T-helper 1 cell (primary cell): ENCODE results near the gene ZNF160.
"Not testable (repeated sequence)": the region's sequence is repeated elsewhere in the genome, so short reads cannot be mapped to it uniquely, and the experiment has no call there.

Experiments used
- DNase-seq, 5 donors: peaks; one replicate each; pipeline ENCODE4 v3.0.0-alpha.2; 2012 to 2020
- total RNA-seq, 4 donors: gene quantifications; one replicate each; lab custom pipeline; 2026; lab: John Stamatoyannopoulos, UW

ZNF160 gene
- total RNA-seq: 26.6 to 83.2 (median 64.7) reads per million in 4 donors

DNA sequence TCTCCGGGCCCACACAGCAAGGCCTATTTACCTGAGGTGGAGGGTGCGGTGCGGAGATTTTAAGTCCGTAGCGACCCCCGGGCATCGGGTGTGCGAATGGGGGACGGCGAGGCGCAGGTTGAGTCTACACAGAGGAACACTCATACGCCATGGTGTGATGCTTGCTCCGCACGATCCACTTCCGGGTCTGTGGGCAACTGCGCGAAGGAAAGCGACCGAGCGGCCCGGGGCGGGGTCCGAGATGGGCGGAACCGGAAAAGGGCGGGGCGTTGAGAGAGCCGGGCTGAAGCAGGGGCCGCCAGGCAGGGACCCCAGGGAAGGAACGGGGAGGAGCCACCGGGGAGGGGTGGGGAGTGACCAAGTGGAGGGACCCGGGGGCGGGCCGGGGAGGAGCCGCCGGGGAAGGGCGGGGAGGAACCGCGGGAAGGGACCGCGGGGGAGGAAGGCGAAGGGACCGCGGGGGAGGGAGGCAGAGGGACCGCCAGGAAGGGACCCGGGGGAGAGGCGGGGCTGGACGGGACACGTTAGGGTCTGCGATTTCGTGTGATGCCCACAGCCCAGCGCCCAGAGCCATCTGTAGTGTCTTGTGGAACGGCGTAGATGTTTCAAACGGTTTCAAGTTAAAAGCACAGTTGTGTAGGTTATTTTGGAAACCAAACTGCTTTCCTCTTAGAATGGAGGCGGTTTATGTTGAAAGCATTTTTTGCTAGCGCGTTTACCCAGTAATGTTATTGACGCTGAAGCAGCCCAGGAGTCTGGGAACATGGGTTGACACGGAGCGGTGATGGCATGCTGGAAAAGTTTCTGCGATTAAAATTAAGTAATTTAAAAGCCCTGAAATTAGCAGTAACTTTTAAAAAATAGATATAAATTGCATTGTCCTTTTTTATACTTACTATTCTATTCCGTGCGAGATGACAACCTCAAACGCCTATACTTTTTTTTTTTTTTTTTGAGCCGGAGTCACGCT is at the start of gene ZNF160:
ZNF160 (minus strand) TSS at position 189 of the 970 bp plus-strand sequence. CDS start 17,146 bp downstream, outside the sequence.
- DNase-seq: peak; percentile 96 to 98 (median 98)

DNA sequence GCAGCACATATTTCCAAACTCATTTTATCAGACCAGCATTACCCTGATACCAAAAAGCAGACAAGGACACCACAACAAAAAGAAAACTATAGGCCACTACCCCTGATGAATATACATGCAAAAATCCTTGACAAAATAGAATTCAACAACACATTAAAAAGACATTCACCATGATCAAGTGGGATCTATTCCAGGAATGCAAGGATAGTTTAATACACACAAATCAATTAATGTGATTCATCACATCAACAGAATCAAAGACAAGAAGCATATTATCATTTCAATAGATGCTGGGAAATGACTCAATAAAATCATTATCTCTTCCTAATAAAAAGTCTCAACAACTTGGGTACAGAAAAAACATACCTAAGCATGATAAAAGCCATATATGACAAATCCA is 44.4 kb upstream of the ZNF160 start:
- no peak for DNase-seq

DNA sequence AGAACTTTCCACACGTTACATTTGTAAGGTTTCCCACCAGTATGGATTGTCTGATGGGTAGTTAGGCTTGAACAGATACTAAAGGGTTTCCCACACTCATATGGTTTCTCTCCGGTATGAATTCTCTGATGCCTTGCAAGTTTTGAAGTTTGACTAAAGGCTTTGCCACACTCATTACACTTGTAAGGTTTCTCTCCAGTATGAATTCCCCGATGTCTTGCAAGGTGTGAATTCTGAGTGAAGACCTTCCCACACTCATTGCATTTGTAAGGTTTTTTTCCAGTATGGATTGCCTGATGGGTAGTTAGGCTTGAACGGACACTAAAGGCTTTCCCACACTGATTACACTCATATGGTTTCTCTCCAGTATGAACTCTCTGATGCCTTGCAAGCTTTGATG is 37.1 kb upstream of the ZNF160 start:
- DNase-seq: no peak

GRCh38 chr19:53136432-53136831 is 33.2 kb upstream of the ZNF160 start:
- DNase-seq: no peak

GRCh38 chr19:53132141-53132991 is 29.1 kb upstream of the ZNF160 start, which contains the start of gene ZNF415:
TSS of gene ZNF415 (minus strand) at chr19:53132910. CDS start at chr19:53122676, 10,234 bp downstream.
- DNase-seq: peak in 4 of 5 donors; percentile 8 to 23 (median 12)

GRCh38 chr19:53131727-53132126 is 28.5 kb upstream of the ZNF160 start:
- DNase-seq: no peak

DNA sequence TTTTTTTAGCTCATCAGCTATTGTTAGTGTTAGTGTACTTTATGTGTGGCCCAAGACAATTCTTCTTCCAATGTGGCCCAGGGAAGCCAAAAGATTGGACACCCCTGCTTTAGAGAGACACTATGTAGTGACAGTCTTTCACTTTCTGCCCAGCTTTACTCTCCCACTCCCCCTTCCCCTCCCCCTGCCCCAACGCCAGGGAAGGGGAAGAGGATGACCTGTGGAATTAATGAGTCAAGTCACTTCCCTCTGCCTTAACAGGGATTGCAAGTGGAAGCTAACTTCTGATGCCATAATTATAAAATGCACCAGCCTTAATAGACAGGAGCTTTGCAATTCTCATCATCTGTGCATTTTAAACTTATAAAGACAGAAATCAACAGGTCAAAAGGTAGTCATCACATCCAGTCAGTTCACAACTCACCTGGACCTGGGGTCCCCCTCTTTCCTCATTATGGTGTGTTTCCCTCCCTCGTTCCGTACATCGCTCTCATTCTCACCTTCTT is 27.9 kb upstream of the ZNF160 start:
- no peak for DNase-seq

- no peak for DNase-seq
These were observed 27.3 kb upstream of the ZNF160 start for GRCh38 chr19:53130506-53130905.

DNA sequence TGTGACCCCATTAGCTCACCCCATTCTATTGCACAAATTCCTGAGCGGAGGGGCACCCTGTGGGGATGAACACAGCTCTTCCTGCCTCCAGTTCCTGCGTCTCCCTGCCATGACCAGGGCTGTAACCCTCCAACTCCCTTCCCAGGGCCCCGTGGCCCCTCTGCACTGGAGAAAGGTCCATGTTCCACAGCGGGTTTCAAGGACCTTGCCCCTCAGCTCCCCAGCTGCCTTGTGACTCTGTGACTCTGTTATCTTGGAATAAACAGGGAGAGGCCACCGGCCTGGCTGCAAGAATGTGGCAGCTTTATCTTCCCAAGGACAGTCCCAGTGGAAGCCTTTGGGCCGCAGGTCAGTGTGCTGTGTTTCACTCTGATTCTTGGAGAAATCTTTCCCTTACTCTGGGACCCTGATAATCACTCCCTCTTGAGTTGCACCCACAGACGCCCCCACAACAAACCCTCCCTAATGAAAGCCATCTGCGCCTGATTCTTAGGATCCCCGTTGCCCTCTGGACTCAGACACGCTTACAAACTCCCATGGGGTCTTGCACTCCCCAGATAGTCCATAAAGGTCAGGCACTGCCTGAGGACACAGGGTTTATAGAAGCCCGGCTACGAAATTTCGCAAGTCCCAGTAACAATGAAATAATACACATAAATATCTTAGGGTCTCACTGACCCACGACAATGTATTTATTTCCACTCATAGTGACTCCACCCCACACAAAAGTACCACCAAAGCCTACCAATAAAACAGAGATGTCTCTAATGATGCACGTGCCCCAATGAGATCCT is 23.7 kb upstream of the ZNF160 start:
- not testable (repeated sequence) for DNase-seq

DNA sequence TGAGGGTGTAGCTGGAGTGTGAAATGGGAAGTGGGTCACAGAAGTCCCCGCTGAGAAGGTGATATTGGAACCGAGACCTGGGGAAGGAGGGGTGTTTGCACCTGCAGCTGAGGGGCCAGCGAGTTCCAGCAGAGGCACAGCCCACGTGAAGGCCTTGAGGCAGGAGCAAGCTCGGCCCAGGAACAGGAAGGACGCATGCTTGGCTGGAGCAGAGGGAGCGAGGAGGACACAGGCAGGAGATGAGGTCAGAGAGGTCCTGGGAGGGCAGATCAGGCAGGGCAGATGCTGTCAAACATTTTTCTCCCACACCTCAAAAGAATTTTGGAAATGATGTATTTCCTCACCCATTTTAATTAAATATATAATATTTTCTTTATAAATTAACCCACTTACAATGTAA is 20.2 kb upstream of the ZNF160 start:
- no peak for DNase-seq

GRCh38 chr19:53112286-53112685 is 9.1 kb upstream of the ZNF160 start:
- no peak for DNase-seq

- DNase-seq: no peak
These were observed 6.3 kb upstream of the ZNF160 start for GRCh38 chr19:53109527-53109926.

DNA sequence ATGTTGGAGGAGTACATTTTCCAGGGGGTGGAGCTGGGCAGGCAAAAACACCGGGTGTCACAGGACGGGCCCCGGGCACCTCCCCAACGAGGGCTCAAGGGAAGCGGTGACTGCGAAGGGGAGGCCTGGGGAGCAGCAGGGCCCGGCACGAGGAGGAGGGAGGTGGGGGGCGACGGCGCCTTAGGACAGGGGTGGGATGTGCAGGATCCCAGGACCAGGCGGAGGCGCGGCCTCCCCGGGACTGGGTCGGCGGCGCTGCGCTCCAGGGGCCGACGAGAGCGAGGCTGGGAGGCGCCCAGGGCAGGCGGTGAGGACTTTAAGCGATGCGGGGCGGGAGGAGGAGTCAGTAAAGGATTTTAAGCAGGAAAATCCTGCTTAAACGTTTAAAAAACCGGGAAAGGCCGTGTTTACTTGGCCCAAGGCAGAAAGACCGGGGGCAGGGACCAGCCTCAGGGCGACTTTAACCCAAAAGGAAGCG is 427 bp downstream of the ZNF160 start:
- DNase-seq: peak in 3 of 5 donors; percentile 5 to 49 (median 10)

DNA sequence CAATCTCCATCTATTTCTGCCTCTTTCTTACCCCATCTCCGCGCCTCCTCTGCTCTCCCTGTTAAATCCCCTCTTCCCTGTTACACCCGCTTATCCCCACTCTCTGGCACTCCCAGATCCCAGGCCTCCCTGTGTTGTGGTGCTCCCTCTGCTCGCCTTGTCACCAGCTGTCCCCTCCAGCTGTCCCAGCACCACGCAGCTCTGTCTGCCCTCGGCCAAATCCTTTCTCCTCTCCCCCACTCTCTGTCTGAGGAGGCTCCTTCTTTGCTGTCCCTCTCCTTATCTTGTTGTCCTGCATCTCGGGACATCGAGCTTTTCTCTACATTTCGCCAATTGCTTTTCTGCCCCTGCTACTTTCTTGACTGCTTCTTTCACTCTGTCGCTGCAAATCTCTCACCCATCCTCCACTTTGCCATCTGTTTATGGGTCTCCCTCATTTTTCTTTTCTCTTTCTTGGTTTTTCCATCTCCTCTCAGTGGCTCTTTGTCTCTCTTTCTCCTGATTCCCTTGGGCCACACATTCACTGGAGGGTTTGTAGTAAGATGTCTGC is 941 bp downstream of the ZNF160 start:
- DNase-seq: no peak

DNA sequence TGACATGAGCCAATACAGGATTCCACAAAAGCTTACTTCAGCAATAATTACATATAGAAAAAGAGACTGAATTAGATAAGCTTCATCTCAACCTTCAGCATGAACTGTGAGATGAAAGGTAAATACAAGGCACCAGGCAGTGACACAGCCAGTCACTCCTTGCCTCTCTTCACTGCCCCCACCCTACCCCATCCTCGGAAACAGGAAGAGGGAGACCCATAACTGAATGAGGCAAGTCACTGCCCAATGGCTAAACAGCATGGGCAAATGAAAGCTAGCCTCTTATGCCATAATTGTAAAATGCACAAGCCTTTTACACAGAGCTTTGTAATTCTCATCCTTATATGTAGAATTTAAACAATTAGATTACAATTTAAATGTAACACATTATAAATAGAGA is 1.7 kb downstream of the ZNF160 start:
- no peak for DNase-seq

GRCh38 chr19:53098570-53098969 is 4.7 kb downstream of the ZNF160 start:
- not testable (repeated sequence) for DNase-seq

GRCh38 chr19:53096982-53097690 is 6.1 kb downstream of the ZNF160 start:
- not testable (repeated sequence) for DNase-seq

DNA sequence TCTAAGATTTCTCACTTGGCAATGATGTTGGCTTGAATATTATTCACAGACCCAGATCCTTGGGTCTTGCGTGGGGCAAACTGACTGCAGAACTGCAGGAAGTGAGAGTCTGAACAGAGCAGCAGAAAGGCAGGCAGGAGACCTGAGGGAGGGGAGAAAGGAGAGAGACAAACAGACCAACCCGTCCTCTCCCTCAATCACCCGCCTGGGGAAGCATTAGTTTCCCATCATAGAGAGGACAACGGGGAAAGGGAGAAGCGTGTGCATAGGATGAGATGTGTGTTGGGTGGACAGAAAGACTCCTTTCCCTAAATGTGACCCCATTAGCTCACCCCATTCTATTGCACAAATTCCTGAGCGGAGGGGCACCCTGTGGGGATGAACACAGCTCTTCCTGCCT is 6.6 kb downstream of the ZNF160 start:
- DNase-seq: not testable (repeated sequence)

DNA sequence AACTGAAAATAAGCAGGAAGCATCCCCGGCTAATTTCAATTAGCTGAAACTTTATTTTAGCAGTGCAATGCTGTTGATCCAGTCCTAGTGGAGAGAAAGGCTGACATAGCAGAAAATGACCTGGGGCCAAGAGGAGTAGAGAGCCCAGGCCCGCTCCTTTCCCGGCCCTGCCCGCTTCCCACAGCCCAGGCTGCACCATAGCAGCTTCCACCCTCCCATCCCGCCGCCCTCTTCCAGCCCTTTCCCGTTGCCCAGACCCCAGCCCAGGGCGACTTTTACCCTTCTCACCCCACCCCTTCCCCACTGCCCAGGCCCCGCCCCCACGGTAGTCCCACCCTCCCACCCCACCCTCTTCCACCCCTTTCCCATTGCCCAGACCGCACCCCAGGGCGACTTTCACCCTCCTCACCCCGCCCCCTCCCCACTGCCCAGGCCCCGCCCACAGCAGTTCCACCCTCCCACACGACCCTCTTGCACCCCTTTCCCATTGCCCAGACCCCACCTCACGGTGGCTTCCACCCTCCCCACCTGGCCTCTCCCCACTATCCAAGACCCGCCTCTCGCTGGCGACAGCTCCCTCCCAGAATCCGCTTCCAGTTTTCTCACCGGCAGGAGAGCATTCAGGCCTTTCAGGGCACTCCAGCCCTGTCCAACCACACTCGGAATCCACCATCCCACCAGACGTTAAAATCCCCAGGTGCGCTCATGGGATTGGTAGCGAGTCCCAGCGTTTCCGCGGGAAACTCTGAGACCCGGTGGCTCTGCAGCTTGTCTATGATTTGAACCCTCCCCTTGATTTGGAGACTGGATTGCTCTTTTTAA is 8.3 kb downstream of the ZNF160 start:
- no peak for DNase-seq

- DNase-seq: no peak
These were observed 10.5 kb downstream of the ZNF160 start for GRCh38 chr19:53092723-53093122.
